NCI-H1436 (cell line): ENCODE measurements around the gene HS3ST5.
"Not testable (repeated sequence)": the region's sequence is repeated elsewhere in the genome, so short reads cannot be mapped to it uniquely, and the experiment has no call there.

Experiments
- DNase-seq: peaks from one replicate; lab custom pipeline; 2025; lab: John Stamatoyannopoulos, UW

The HS3ST5 gene

GRCh38 chr6:114334237-114334636, 8.6 kb downstream of the HS3ST5 start:
- no peak for DNase-seq

DNA sequence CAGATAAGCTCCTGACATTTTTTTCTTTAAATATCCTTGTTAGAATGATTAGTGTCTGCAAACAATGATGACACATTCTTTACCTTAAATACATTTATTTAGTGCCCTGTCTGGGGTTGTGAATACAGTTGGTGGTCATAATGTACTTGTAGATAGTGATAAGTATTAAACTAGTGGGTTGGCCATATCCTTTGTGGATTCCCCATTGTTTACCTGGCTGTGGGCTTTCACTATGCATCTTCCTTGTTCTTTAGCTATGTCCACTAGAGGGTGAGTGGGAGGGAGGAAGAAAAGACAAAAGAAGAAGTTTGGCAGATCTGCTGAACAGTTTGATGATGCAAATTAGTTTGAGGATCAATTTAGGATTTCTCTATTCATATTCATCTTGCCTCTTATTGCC, 15.7 kb downstream of the HS3ST5 start:
- no peak for DNase-seq

DNA sequence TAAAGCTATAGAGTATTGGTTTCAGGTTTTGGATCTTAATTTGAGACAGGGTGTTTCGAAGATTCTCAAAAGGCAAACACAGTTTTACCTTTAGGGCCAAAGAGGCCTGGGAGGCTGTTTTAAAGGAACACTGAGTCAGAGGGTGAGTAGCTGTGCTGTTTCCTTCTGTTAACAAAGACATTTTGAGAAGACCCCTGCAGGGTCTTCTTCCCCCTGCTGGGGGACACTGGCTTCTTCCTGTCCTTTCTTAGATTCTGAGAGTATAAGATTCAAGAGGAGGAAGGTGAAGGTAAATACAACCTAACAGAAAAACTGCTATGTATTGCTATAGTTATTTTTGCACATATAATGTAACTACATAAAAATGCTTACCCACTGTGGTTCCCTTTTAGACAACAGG, 19.0 kb downstream of the HS3ST5 start:
- DNase-seq = no peak

GRCh38 chr6:114319749-114320148, 23.1 kb downstream of the HS3ST5 start:
- DNase-seq = no peak

DNA sequence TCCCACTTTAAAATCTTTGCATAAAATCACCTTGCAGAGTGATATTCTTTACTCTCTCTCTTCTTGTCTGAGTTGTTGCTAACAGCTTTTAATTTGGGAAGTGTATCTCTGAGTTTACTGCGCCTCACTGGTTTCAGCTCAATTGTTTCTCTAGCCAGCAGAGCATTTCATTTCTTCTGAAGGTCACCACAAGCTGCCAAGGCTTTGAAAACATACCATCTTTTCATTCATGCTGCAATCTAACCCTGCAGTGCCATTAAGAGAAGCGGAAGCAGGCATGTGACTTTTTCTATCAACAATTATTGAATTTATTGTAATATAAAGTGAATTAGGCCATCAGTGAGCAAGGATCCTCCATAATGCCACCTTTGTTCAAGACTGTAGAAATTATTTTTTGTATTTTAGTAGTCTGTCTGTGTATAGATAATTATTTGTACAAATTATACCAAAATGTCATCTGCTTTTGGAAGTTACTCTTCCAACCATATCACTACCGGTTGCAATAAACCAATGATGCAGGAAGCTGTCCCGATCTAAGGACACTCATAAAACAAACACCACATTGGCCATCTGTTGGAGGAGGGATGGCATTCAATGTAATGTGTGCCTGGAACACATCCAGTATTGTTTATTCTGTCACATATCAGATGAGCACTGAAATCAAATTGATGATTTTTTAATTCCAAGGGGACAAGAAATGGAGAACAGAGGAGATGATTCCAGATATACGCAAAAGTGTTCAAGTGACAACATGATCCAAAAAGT, 26.8 kb downstream of the HS3ST5 start:
- no peak for DNase-seq

DNA sequence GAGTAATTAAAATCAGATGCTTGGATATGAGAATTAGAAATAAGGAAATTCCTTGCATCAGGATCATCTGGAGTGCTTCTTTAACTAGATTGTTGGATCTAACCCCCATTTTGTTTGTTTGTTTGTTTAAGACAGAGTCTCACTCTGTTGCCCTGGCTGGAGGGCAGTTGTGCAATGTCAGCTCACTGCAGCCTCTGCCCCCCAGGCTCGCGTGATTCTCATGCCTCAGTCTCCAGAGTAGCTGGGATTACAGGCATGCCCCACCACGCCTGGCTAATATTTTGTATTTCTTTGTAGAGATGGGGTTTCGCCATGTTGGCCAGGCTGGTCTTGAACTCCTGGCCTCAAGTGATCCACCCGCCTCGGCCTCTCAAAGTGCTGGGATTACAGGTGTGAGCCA, 29.0 kb downstream of the HS3ST5 start:
- not testable (repeated sequence) for DNase-seq

- DNase-seq = no peak
Measured at GRCh38 chr6:114312931-114313330, 29.9 kb downstream of the HS3ST5 start.

- DNase-seq = no peak
Measured at GRCh38 chr6:114310053-114310452, 32.8 kb downstream of the HS3ST5 start.

- DNase-seq = peak; percentile 19
Measured at GRCh38 chr6:114304304-114304887, 38.4 kb downstream of the HS3ST5 start.

- no peak for DNase-seq
Measured at GRCh38 chr6:114301596-114302219, 41.1 kb downstream of the HS3ST5 start.

- no peak for DNase-seq
Measured at GRCh38 chr6:114297135-114297534, 45.7 kb downstream of the HS3ST5 start.

DNA sequence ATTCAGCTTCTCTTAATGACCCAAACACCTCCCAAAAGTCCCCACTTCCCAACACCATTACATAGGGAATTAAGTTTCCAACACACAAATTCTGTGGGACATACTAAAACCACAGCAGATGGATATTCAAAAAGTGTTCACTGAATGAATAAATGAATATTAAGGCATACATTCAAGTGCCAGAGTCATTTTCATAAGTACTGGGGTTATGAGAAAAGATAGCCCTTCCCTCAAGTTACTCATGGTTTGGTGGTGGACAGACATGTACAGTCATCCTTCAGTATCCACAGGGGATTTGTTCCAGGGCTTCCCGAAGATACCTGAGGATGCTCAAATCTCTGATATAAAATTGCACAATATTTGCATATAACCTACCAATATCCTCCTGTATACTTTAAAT, 50.4 kb downstream of the HS3ST5 start:
- DNase-seq = no peak

DNA sequence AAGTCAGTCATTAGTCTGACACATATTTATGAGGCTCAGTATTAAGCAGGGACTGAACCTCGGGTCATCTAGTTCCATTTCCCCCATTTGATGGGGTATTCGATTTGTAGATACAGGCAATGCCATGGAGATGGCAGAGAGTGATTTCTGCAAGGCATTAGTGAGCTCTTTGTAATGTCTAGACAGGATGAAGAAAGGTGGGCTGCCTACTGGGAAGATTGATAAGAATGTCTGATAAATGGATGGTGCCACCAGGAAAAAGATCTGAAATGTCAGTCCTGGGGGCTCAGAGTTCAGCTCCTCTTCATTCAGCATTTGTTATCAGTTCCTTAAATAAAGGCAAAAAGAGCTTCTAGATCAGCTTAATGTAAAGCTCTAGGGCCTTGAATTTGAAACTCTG, 51.4 kb downstream of the HS3ST5 start:
- no peak for DNase-seq

DNA sequence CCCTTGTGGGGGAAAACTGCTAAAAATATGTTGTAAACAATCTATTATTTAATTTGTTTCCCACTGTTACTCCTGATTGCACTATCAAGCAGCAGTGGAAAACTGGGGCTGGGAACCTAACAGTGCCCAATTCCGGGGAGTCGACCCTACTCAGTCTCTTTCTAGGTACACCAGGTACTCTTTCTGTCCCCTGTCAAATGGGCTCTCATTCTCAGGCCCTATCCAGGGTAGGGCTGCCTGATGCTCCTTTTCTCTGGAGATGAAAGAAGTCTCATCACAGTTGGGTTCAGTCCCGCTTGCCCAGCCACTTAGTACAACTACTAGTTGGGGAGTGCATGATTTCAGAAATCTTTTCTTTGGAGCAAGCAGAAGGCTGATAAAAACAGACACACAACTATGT, 52.0 kb downstream of the HS3ST5 start:
- no peak for DNase-seq

DNA sequence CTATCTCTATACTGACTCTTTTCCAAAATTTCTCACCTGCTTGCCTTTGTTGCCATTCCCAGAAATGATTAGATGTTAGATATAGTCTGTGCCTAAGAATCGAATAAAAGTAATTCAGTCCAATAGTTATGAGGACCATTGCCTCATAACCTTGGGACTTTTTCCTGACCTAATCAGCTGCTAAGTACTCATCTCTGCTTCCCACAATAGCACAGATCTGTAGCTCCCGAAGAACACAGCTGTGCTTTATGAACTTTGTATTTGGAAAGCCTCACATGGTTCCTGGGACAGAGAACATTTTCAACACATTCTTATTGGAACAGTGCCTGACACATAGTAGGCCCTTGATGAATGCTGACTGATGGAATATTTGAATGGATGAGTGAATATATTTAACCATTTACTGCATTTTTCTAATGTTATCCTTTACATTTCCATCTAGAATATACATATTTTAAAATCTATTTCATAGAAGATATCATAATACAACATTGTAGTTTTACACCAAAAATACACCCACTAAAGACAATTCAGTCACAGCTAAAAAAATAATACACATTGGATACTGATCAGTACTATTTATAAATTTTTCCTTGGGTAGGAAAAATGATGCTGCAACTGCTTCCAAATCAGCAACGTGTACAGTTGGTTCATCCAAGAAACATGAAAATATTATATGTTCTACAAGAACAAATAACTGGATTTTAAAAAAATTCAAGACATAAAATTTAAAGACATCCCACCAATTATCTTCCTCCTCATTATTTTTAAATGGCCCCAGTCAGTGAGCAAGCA, 53.9 kb downstream of the HS3ST5 start:
- DNase-seq = no peak

GRCh38 chr6:114287461-114287860, 55.4 kb downstream of the HS3ST5 start:
- DNase-seq = no peak

- DNase-seq = no peak
Measured at GRCh38 chr6:114286211-114286610, 56.6 kb downstream of the HS3ST5 start.

DNA sequence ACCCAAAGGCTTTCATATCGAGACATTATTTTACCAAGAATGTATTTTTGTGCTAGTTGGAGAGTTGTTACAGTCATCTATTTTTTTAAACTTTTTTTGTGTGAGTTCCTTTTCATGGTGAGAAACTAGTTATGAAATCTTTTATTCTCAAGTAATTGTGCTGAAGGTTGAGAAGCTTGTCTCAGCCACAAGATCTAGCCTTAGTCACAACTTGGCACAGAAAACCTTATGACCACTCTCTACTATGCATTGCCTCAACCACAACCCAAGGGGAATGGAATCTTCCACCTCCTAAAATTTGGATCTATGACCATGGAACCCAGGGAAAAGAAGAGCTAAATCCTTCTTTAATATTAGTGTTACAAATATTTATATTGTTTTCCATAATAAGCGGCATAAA, 58.5 kb downstream of the HS3ST5 start:
- DNase-seq = no peak

DNA sequence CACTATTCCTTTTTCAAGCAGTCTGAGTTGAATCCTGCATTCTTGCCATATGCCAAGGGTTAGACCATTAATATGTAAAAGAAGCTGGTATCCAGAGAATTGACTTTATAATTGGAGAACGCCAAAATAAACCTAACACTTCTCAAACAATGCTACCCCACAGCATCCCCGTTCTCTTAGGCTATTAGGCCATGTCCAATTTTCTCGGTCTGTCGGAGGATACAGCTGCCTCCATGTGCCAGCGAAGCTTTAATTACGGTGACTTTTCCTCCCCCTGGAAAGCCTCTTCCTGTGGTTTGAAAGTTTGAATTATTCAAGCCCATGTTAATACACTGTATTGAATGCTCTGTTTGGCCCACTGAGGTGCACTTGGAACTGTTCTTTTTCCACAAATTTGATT, 60.5 kb downstream of the HS3ST5 start:
- no peak for DNase-seq

GRCh38 chr6:114281496-114281895, 61.3 kb downstream of the HS3ST5 start:
- no peak for DNase-seq

- no peak for DNase-seq
Measured at GRCh38 chr6:114280239-114280982, 62.4 kb downstream of the HS3ST5 start.

GRCh38 chr6:114277220-114277619, 65.6 kb downstream of the HS3ST5 start:
- no peak for DNase-seq
